ENCODE data around the gene VEPH1.

Gene VEPH1

GRCh38 chr3:157452097-157452496 is 51.1 kb downstream of the VEPH1 start:
- no peaks in the 10 kb centered on the region for H3K4me1 ChIP-seq (ENCODE audit: control insufficient read depth, insufficient read depth, low read length)
- no peak overlapping the region for H3K9ac ChIP-seq (ENCODE audit: low read length in 2 of 2)
- no peaks in the 10 kb centered on the region for H3K9me3 ChIP-seq (ENCODE audit: control insufficient read depth in 2 of 2, low read length in 2 of 2)
- no peak overlapping the region for H3K4me3 ChIP-seq (ENCODE audit: low read length in 2 of 2)
- H3K27ac ChIP-seq (ENCODE audit: low read length) = no peak overlapping the region
- no peaks in the 10 kb centered on the region for H3K36me3 ChIP-seq (ENCODE audit: control insufficient read depth in 2 of 2, insufficient read depth in 2 of 2, low read length in 2 of 2)
- H3K27me3 ChIP-seq (ENCODE audit: control insufficient read depth in 1 of 2, insufficient read depth in 2 of 2, low read length in 2 of 2) = no peaks in the 10 kb centered on the region

GRCh38 chr3:157447026-157447694 is 56.1 kb downstream of the VEPH1 start:
- peaks cover 0 to 5% of the 10 kb centered on the region in 2 donors for H3K36me3 ChIP-seq (ENCODE audit: control insufficient read depth in 2 of 2, insufficient read depth in 2 of 2, low read length in 2 of 2)
- H3K4me1 ChIP-seq (ENCODE audit: control insufficient read depth, insufficient read depth, low read length) = no peaks in the 10 kb centered on the region
- H3K9me3 ChIP-seq (ENCODE audit: control insufficient read depth in 2 of 2, low read length in 2 of 2) = no peaks in the 10 kb centered on the region
- H3K27me3 ChIP-seq (ENCODE audit: control insufficient read depth in 1 of 2, insufficient read depth in 2 of 2, low read length in 2 of 2) = no peaks in the 10 kb centered on the region
- no peak overlapping the region for H3K4me3 ChIP-seq (ENCODE audit: low read length in 2 of 2)
- H3K9ac ChIP-seq (ENCODE audit: low read length in 2 of 2) = no peak overlapping the region
- no peak overlapping the region for H3K27ac ChIP-seq (ENCODE audit: low read length)

- Histone ChIP-seq H3K36me3 (ENCODE audit: control insufficient read depth in 2 of 2, insufficient read depth in 2 of 2, low read length in 2 of 2) (peaks cover 0 to 5% of the 10 kb centered on the region in 2 donors), H3K27ac (ENCODE audit: low read length) (no peak overlapping the region), H3K4me3 (ENCODE audit: low read length in 2 of 2) (no peak overlapping the region), H3K9ac (ENCODE audit: low read length in 2 of 2) (no peak overlapping the region), H3K9me3 (ENCODE audit: control insufficient read depth in 2 of 2, low read length in 2 of 2) (no peaks in the 10 kb centered on the region), H3K4me1 (ENCODE audit: control insufficient read depth, insufficient read depth, low read length) (no peaks in the 10 kb centered on the region), H3K27me3 (ENCODE audit: control insufficient read depth in 1 of 2, insufficient read depth in 2 of 2, low read length in 2 of 2) (no peaks in the 10 kb centered on the region)
These were observed 57.4 kb downstream of the VEPH1 start for GRCh38 chr3:157445857-157446256.

GRCh38 chr3:157444797-157445184 is 58.4 kb downstream of the VEPH1 start:
- H3K9me3 ChIP-seq (ENCODE audit: control insufficient read depth in 2 of 2, low read length in 2 of 2) = no peaks in the 10 kb centered on the region
- H3K27me3 ChIP-seq (ENCODE audit: control insufficient read depth in 1 of 2, insufficient read depth in 2 of 2, low read length in 2 of 2) = no peaks in the 10 kb centered on the region
- peaks cover 0 to 5% of the 10 kb centered on the region in 2 donors for H3K36me3 ChIP-seq (ENCODE audit: control insufficient read depth in 2 of 2, insufficient read depth in 2 of 2, low read length in 2 of 2)
- no peak overlapping the region for H3K27ac ChIP-seq (ENCODE audit: low read length)
- H3K4me1 ChIP-seq (ENCODE audit: control insufficient read depth, insufficient read depth, low read length) = no peaks in the 10 kb centered on the region
- H3K9ac ChIP-seq (ENCODE audit: low read length in 2 of 2) = no peak overlapping the region
- no peak overlapping the region for H3K4me3 ChIP-seq (ENCODE audit: low read length in 2 of 2)

- Histone ChIP-seq H3K27me3 (ENCODE audit: control insufficient read depth in 1 of 2, insufficient read depth in 2 of 2, low read length in 2 of 2) (no peaks in the 10 kb centered on the region), H3K4me1 (ENCODE audit: control insufficient read depth, insufficient read depth, low read length) (peaks cover 4% of the 10 kb centered on the region), H3K27ac (ENCODE audit: low read length) (no peak overlapping the region), H3K9ac (ENCODE audit: low read length in 2 of 2) (no peak overlapping the region), H3K4me3 (ENCODE audit: low read length in 2 of 2) (no peak overlapping the region), H3K9me3 (ENCODE audit: control insufficient read depth in 2 of 2, low read length in 2 of 2) (no peaks in the 10 kb centered on the region), H3K36me3 (ENCODE audit: control insufficient read depth in 2 of 2, insufficient read depth in 2 of 2, low read length in 2 of 2) (peaks cover 0 to 5% of the 10 kb centered on the region in 2 donors)
These were observed 59.1 kb downstream of the VEPH1 start for GRCh38 chr3:157443905-157444796.

GRCh38 chr3:157442729-157443128 is 60.5 kb downstream of the VEPH1 start:
- no peak overlapping the region for H3K9ac ChIP-seq (ENCODE audit: low read length in 2 of 2)
- no peak overlapping the region for H3K27ac ChIP-seq (ENCODE audit: low read length)
- peaks cover 14% of the 10 kb centered on the region for H3K4me1 ChIP-seq (ENCODE audit: control insufficient read depth, insufficient read depth, low read length)
- H3K4me3 ChIP-seq (ENCODE audit: low read length in 2 of 2) = no peak overlapping the region
- H3K9me3 ChIP-seq (ENCODE audit: control insufficient read depth in 2 of 2, low read length in 2 of 2) = no peaks in the 10 kb centered on the region
- H3K27me3 ChIP-seq (ENCODE audit: control insufficient read depth in 1 of 2, insufficient read depth in 2 of 2, low read length in 2 of 2) = no peaks in the 10 kb centered on the region
- H3K36me3 ChIP-seq (ENCODE audit: control insufficient read depth in 2 of 2, insufficient read depth in 2 of 2, low read length in 2 of 2) = peaks cover 0 to 5% of the 10 kb centered on the region in 2 donors

- Histone ChIP-seq H3K36me3 (ENCODE audit: control insufficient read depth in 2 of 2, insufficient read depth in 2 of 2, low read length in 2 of 2) (peaks cover 0 to 5% of the 10 kb centered on the region in 2 donors), H3K9ac (ENCODE audit: low read length in 2 of 2) (no peak overlapping the region)
These were observed 62.1 kb downstream of the VEPH1 start for GRCh38 chr3:157441102-157441624.

GRCh38 chr3:157438194-157438730 is 65.0 kb downstream of the VEPH1 start:
- Histone ChIP-seq H3K9ac (ENCODE audit: low read length in 2 of 2) (peak overlapping the region; percentile 77 to 84), H3K4me3 (ENCODE audit: low read length in 2 of 2) (peak overlapping the region; percentile 73 to 84), H3K27ac (ENCODE audit: low read length) (peak overlapping the region; percentile 92), H3K4me1 (ENCODE audit: control insufficient read depth, insufficient read depth, low read length) (peaks cover 22% of the 10 kb centered on the region), H3K36me3 (ENCODE audit: control insufficient read depth in 2 of 2, insufficient read depth in 2 of 2, low read length in 2 of 2) (peaks cover 0 to 5% of the 10 kb centered on the region in 2 donors), H3K27me3 (ENCODE audit: control insufficient read depth in 1 of 2, insufficient read depth in 2 of 2, low read length in 2 of 2) (no peaks in the 10 kb centered on the region), H3K9me3 (ENCODE audit: control insufficient read depth in 2 of 2, low read length in 2 of 2) (no peaks in the 10 kb centered on the region)

More at GRCh38 chr3:157441102-157441624, 62.1 kb downstream of the VEPH1 start:
- Histone ChIP-seq H3K4me3 (ENCODE audit: low read length in 2 of 2) (no peak overlapping the region), H3K27ac (ENCODE audit: low read length) (no peak overlapping the region), H3K27me3 (ENCODE audit: control insufficient read depth in 1 of 2, insufficient read depth in 2 of 2, low read length in 2 of 2) (no peaks in the 10 kb centered on the region), H3K9me3 (ENCODE audit: control insufficient read depth in 2 of 2, low read length in 2 of 2) (no peaks in the 10 kb centered on the region), H3K4me1 (ENCODE audit: control insufficient read depth, insufficient read depth, low read length) (peaks cover 22% of the 10 kb centered on the region)

- Histone ChIP-seq H3K4me1 (ENCODE audit: control insufficient read depth, insufficient read depth, low read length) (peaks cover 22% of the 10 kb centered on the region), H3K36me3 (ENCODE audit: control insufficient read depth in 2 of 2, insufficient read depth in 2 of 2, low read length in 2 of 2) (no peaks in the 10 kb centered on the region), H3K9me3 (ENCODE audit: control insufficient read depth in 2 of 2, low read length in 2 of 2) (no peaks in the 10 kb centered on the region), H3K9ac (ENCODE audit: low read length in 2 of 2) (peak within 1 kb of the TSS; percentile 77), H3K4me3 (ENCODE audit: low read length in 2 of 2) (peak within 1 kb of the TSS; percentile 73 to 84), H3K27me3 (ENCODE audit: control insufficient read depth in 1 of 2, insufficient read depth in 2 of 2, low read length in 2 of 2) (no peaks in the 10 kb centered on the region), H3K27ac (ENCODE audit: low read length) (peak within 1 kb of the TSS; percentile 92)
These were observed 66.5 kb downstream of the VEPH1 start, which contains the start of gene PTX3 for GRCh38 chr3:157436583-157437291. PTX3 (plus strand) TSS chr3:157436850; CDS start chr3:157436934, 84 bp downstream.

- H3K27ac ChIP-seq (ENCODE audit: low read length) = no peak overlapping the region
- H3K27me3 ChIP-seq (ENCODE audit: control insufficient read depth in 1 of 2, insufficient read depth in 2 of 2, low read length in 2 of 2) = no peaks in the 10 kb centered on the region
- no peaks in the 10 kb centered on the region for H3K9me3 ChIP-seq (ENCODE audit: control insufficient read depth in 2 of 2, low read length in 2 of 2)
- H3K4me1 ChIP-seq (ENCODE audit: control insufficient read depth, insufficient read depth, low read length) = no peaks in the 10 kb centered on the region
- no peak overlapping the region for H3K4me3 ChIP-seq (ENCODE audit: low read length in 2 of 2)
- H3K36me3 ChIP-seq (ENCODE audit: control insufficient read depth in 2 of 2, insufficient read depth in 2 of 2, low read length in 2 of 2) = no peaks in the 10 kb centered on the region
- H3K9ac ChIP-seq (ENCODE audit: low read length in 2 of 2) = no peak overlapping the region
These were observed 73.5 kb downstream of the VEPH1 start for GRCh38 chr3:157429708-157430107.
